HCT116 (cell line): ENCODE measurements around the gene GSPT1. TPM values are rescaled to one million over a fixed set of nuclear protein-coding genes. Genes with fewer than 3 reads are reported as not detected.

Experiments
- ATAC-seq: fragments of 200-7000 bp; cut with Tn5 transposase; 2 replicates; pipeline ENCODE4 v1.9.1; 2020; ENCODE audit warnings: mild to moderate bottlenecking, moderate library complexity
- BruUV-seq: library from RNA; stranded (reverse); fragments of 400-500 nt; replicated peaks from 2 replicates; lab custom pipeline; 2021; lab: Mats Ljungman, UMichigan
- CTCF ChIA-PET: fragments of 300-600 bp; sonication (Branson Sonifier 250); formaldehyde crosslinking; loops from one replicate; lab custom pipeline; 2021; ENCODE audit warnings: antibody characterized with exemption; lab: Charles Lee
- POLR2A ChIA-PET: fragments of 300-600, 350-600 bp; sonication (Branson Sonifier 250); formaldehyde crosslinking; loops from one replicate; lab custom pipeline; 2021; ENCODE audit warnings: antibody characterized with exemption; lab: Charles Lee
- RAD21 ChIA-PET, 2 experiments: fragments of 300-600 bp; sonication (Branson Sonifier 250); formaldehyde crosslinking; loops; one replicate each; lab custom pipeline; 2023; ENCODE audit warnings: low total read pairs in 2 of 2; ENCODE audit not compliant: uncharacterized antibody in 2 of 2, unreplicated experiment in 2 of 2, low non-redundant PET in 1 of 2; lab: Charles Lee
- DNase-seq: peaks from one replicate; pipeline ENCODE4 v3.0.0-alpha.2; 2010; ENCODE audit warnings: low read depth, low spot score
- H2AFZ ChIP-seq: fragments of 200-600 bp; shearing (Covaris generic), sonication (generic); 2 replicates; pipeline ENCODE4 v1.6.1; 2017; ENCODE audit warnings: low read depth, mixed run types, mixed read lengths, antibody characterized with exemption, low read length; ENCODE audit not compliant: poor library complexity, severe bottlenecking
- H3K27ac ChIP-seq: 2 replicates; pipeline ENCODE4 v1.5.1; 2012; ENCODE audit warnings: low read depth, low read length
- H3K27me3 ChIP-seq: fragments of 200-600 bp; sonication (generic); 2 replicates; pipeline ENCODE4 v1.6.1; 2016; ENCODE audit warnings: mixed run types, low read length, mixed read lengths; ENCODE audit not compliant: insufficient read depth
- H3K36me3 ChIP-seq, 2 experiments: fragments of 200-500 bp in 1 of 2; fragments of 200-600 bp in 1 of 2; sonication (Bioruptor generic) in 1 of 2; sonication (generic) in 1 of 2; 2 replicates each; pipeline versions ENCODE4 v1.5.1 to v1.6.1; 2014 to 2016; ENCODE audit warnings: low read length in 2 of 2, inconsistent platforms in 1 of 2, mixed read lengths in 1 of 2, mixed run types in 1 of 2; ENCODE audit not compliant: insufficient read depth in 2 of 2, control insufficient read depth in 1 of 2
- H3K4me1 ChIP-seq, 2 experiments: fragments of 200-600 bp in 1 of 2; sonication (generic) in 1 of 2; 2 replicates each; pipeline versions ENCODE4 v1.5.1 to v1.6.1; 2012 to 2017; ENCODE audit warnings: low read length in 2 of 2, inconsistent platforms in 1 of 2, mild to moderate bottlenecking in 1 of 2, mixed read lengths in 1 of 2, mixed run types in 1 of 2, moderate library complexity in 1 of 2; ENCODE audit not compliant: insufficient read depth in 2 of 2, control insufficient read depth in 1 of 2
- H3K4me2 ChIP-seq: fragments of 200-600 bp; sonication (generic); 2 replicates; pipeline ENCODE4 v1.6.1; 2017; ENCODE audit warnings: mixed run types, low read length, mixed read lengths
- H3K4me3 ChIP-seq, 2 experiments: fragments of 200-600 bp in 1 of 2; sonication (generic) in 1 of 2; replicated peaks in 1 of 2; 2 replicates each; pipeline ENCODE4 v1.5.1; 2011 to 2016; ENCODE audit warnings: low read length in 2 of 2, control low read depth in 1 of 2, low read depth in 1 of 2, mild to moderate bottlenecking in 1 of 2, mixed read lengths in 1 of 2, mixed run types in 1 of 2
- H3K79me2 ChIP-seq: fragments of 200-600 bp; sonication (generic); 2 replicates; pipeline ENCODE4 v1.6.1; 2017; ENCODE audit warnings: mild to moderate bottlenecking, mixed run types, low read length, moderate library complexity, mixed read lengths; ENCODE audit not compliant: insufficient read depth
- H3K9ac ChIP-seq: fragments of 200-600 bp; sonication (generic); 2 replicates; pipeline ENCODE4 v1.6.1; 2016; ENCODE audit warnings: low read length, mixed read lengths
- H3K9me2 ChIP-seq: fragments of 200-600 bp; sonication (generic), shearing (Covaris generic); 2 replicates; pipeline ENCODE4 v1.6.1; 2017; ENCODE audit warnings: mixed run types, mild to moderate bottlenecking, moderate library complexity; ENCODE audit not compliant: insufficient read depth
- H3K9me3 ChIP-seq, 2 experiments: fragments of 200-500 bp in 1 of 2; fragments of 200-600 bp in 1 of 2; sonication (Bioruptor generic) in 1 of 2; sonication (generic) in 1 of 2; 2 replicates each; pipeline ENCODE4 v1.6.1; 2014 to 2017; ENCODE audit warnings: low read length in 2 of 2, mixed read lengths in 2 of 2, inconsistent platforms in 1 of 2, low read depth in 1 of 2, mild to moderate bottlenecking in 1 of 2, mixed run types in 1 of 2, moderate library complexity in 1 of 2; ENCODE audit not compliant: control insufficient read depth in 1 of 2, insufficient read depth in 1 of 2
- H4K20me1 ChIP-seq: fragments of 200-600 bp; sonication (generic), shearing (Covaris generic); 2 replicates; pipeline ENCODE4 v1.6.1; 2017; ENCODE audit warnings: mixed run types, mild to moderate bottlenecking, moderate library complexity; ENCODE audit not compliant: insufficient read depth
- CEBPB ChIP-seq: IDR thresholded peaks from 2 replicates; pipeline ENCODE4 v1.6.1; 2012; ENCODE audit warnings: low read depth
- POLR2A ChIP-seq: IDR thresholded peaks from 2 replicates; pipeline ENCODE4 v1.7.0; 2011; ENCODE audit warnings: borderline replicate concordance; ENCODE audit not compliant: insufficient read depth, insufficient read length; ENCODE audit errors: extremely low read depth
- SIN3A ChIP-seq: IDR thresholded peaks from 2 replicates; pipeline ENCODE4 v1.6.1; 2012; ENCODE audit warnings: low read depth
- intact Hi-C: fragments of 100-400 bp; cut with micrococcal nuclease; formaldehyde crosslinking; loops from 2 replicates; pipeline ENCODE4 v1.10.0; 2022
- total RNA-seq: library from RNA; stranded (reverse); gene quantifications from one replicate; pipeline ENCODE4 v1.2.1, GENCODE V29; 2021; ENCODE audit not compliant: unreplicated experiment
- TF ChIP-seq, protein P1 (sequence below), 3 experiments: fragments of 200-600 bp in 1 of 3; sonication (generic) in 1 of 3; IDR thresholded peaks in 2 of 3; conservative IDR thresholded peaks in 1 of 3; 2 replicates each; pipeline ENCODE4 v1.5.1; 2012 to 2017; ENCODE audit warnings: low read depth in 2 of 3, low read length in 2 of 3, antibody characterized with exemption in 1 of 3, borderline replicate concordance in 1 of 3, control low read depth in 1 of 3, mild to moderate bottlenecking in 1 of 3, mixed read lengths in 1 of 3, mixed run types in 1 of 3, moderate library complexity in 1 of 3; ENCODE audit not compliant: insufficient read depth in 1 of 3

The GSPT1 gene
- total RNA-seq, 1 experiment from 2014 or later = 148 TPM

- Histone ChIP-seq H3K4me3 (no peak overlapping the region), H3K9me3 (no peaks in the 10 kb centered on the region), H3K4me1 (no peaks in the 10 kb centered on the region), H3K27me3 (no peaks in the 10 kb centered on the region), H3K9me2 (no peaks in the 10 kb centered on the region), H3K27ac (no peak overlapping the region; the same call in 1 of the 2 replicates), H3K79me2 (peaks cover 50% of the 10 kb centered on the region), H4K20me1 (0 out of 2 replicates have a peak, but pooled peaks cover 4% of the 10 kb centered on the region), H2AFZ (no peak overlapping the region), H3K4me2 (no peak overlapping the region), H3K9ac (no peak overlapping the region), H3K36me3 (peaks cover 46 to 68% of the 10 kb centered on the region in 2 experiments)
- intact Hi-C loops = no loop called here
- DNase-seq (no peak), ATAC-seq (peak; percentile 36; the same call in 1 of the 2 replicates)
- RAD21 ChIA-PET = no interaction called here
- CTCF ChIA-PET = no interaction called here
- BruUV-seq = no TSS peak
- TF ChIP-seq CEBPB (no peak), POLR2A (no peak)
- TF ChIP-seq, protein P1, sequence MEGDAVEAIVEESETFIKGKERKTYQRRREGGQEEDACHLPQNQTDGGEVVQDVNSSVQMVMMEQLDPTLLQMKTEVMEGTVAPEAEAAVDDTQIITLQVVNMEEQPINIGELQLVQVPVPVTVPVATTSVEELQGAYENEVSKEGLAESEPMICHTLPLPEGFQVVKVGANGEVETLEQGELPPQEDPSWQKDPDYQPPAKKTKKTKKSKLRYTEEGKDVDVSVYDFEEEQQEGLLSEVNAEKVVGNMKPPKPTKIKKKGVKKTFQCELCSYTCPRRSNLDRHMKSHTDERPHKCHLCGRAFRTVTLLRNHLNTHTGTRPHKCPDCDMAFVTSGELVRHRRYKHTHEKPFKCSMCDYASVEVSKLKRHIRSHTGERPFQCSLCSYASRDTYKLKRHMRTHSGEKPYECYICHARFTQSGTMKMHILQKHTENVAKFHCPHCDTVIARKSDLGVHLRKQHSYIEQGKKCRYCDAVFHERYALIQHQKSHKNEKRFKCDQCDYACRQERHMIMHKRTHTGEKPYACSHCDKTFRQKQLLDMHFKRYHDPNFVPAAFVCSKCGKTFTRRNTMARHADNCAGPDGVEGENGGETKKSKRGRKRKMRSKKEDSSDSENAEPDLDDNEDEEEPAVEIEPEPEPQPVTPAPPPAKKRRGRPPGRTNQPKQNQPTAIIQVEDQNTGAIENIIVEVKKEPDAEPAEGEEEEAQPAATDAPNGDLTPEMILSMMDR (IDR thresholded peaks at IDR 0.05 in 2 of 3, conservative IDR thresholded peaks at IDR 0.05 in 1 of 3; ENCODE audit: borderline replicate concordance in 1 of 3, insufficient read depth in 1 of 3, low read depth in 2 of 3, low read length in 2 of 3) = no peak
- POLR2A ChIA-PET = no interaction called here
Observed at GRCh38 chr16:11880007-11880406, 35.7 kb downstream of the GSPT1 start.

GRCh38 chr16:11877374-11877773 lies 38.4 kb downstream of the GSPT1 start:
- no peak for ATAC-seq
- no peak for DNase-seq
- Histone ChIP-seq H3K9me3 (no peaks in the 10 kb centered on the region), H4K20me1 (0 out of 2 replicates have a peak, but pooled peaks cover 4% of the 10 kb centered on the region), H3K79me2 (peaks cover 40% of the 10 kb centered on the region; the same call in 1 of the 2 replicates), H3K4me2 (no peak overlapping the region), H2AFZ (no peak overlapping the region), H3K4me3 (no peak overlapping the region)
- ChIA-PET CTCF (no interaction called here), RAD21 (no interaction called here)
- no TSS peak for BruUV-seq
- TF ChIP-seq, protein P1 (IDR thresholded peaks at IDR 0.05 in 2 of 3, conservative IDR thresholded peaks at IDR 0.05 in 1 of 3; ENCODE audit: borderline replicate concordance in 1 of 3, insufficient read depth in 1 of 3, low read depth in 2 of 3, low read length in 2 of 3) = no peak
- no peak for TF ChIP-seq SIN3A
- TF ChIP-seq, all 23 proteins: peak for 0
- H3K36me3 ChIP-seq = peaks cover 46 to 60% of the 10 kb centered on the region in 2 experiments
- intact Hi-C loops = loop anchor here (10.0 kb wide), 1 partner anchor 187 kb away; no protein-coding TSS in a partner anchor
- no peaks in the 10 kb centered on the region for H3K9me2 ChIP-seq
- no peak overlapping the region for H3K27ac ChIP-seq
- H3K4me1 ChIP-seq = no peaks in the 10 kb centered on the region
- POLR2A ChIA-PET = no interaction called here
- no peak overlapping the region for H3K9ac ChIP-seq
- no peaks in the 10 kb centered on the region for H3K27me3 ChIP-seq
